Esophagus muscularis mucosa (tissue), 4 donors: Measurements from ENCODE around the gene ZNF268.

Source experiments
- EP300 ChIP-seq: sonication (generic); formaldehyde crosslinking; IDR thresholded peaks from one replicate; pipeline ENCODE4 v1.6.1; 2017; ENCODE audit warnings: antibody characterized with exemption
- POLR2A ChIP-seq: fragments of 450-650 bp; IDR thresholded peaks from one replicate; pipeline ENCODE4 v1.6.1; 2017; ENCODE audit warnings: antibody characterized with exemption, moderate library complexity, mild to moderate bottlenecking, low read depth
- POLR2AphosphoS5 ChIP-seq, 2 donors: sonication (generic); formaldehyde crosslinking; IDR thresholded peaks; one replicate each; pipeline ENCODE4 v1.6.1; 2017; ENCODE audit warnings: antibody characterized with exemption in 2 of 2
- TF ChIP-seq, protein P1 (sequence below), 3 experiments: fragments of 200-600 bp in 2 of 3; fragments of 450-650 bp in 1 of 3; sonication (generic) in 2 of 3; IDR thresholded peaks; one replicate each; pipeline ENCODE4 v1.5.1; 2017 to 2019; ENCODE audit warnings: antibody characterized with exemption in 3 of 3, mild to moderate bottlenecking in 2 of 3, moderate library complexity in 1 of 3

- TF ChIP-seq POLR2AphosphoS5 (IDR thresholded peaks at IDR 0.05) (no peak), EP300 (no peak), POLR2A (no peak)
- TF ChIP-seq, protein P1, sequence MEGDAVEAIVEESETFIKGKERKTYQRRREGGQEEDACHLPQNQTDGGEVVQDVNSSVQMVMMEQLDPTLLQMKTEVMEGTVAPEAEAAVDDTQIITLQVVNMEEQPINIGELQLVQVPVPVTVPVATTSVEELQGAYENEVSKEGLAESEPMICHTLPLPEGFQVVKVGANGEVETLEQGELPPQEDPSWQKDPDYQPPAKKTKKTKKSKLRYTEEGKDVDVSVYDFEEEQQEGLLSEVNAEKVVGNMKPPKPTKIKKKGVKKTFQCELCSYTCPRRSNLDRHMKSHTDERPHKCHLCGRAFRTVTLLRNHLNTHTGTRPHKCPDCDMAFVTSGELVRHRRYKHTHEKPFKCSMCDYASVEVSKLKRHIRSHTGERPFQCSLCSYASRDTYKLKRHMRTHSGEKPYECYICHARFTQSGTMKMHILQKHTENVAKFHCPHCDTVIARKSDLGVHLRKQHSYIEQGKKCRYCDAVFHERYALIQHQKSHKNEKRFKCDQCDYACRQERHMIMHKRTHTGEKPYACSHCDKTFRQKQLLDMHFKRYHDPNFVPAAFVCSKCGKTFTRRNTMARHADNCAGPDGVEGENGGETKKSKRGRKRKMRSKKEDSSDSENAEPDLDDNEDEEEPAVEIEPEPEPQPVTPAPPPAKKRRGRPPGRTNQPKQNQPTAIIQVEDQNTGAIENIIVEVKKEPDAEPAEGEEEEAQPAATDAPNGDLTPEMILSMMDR (IDR thresholded peaks at IDR 0.05), result no peak
Measured at GRCh38 chr12:133217219-133217618, 35.9 kb downstream of the ZNF268 start.
